ENCODE results near the gene SCNN1G.
"Not testable (repeated sequence)": the region's sequence is repeated elsewhere in the genome, so short reads cannot be mapped to it uniquely, and the experiment has no call there.

The SCNN1G gene, protein sequence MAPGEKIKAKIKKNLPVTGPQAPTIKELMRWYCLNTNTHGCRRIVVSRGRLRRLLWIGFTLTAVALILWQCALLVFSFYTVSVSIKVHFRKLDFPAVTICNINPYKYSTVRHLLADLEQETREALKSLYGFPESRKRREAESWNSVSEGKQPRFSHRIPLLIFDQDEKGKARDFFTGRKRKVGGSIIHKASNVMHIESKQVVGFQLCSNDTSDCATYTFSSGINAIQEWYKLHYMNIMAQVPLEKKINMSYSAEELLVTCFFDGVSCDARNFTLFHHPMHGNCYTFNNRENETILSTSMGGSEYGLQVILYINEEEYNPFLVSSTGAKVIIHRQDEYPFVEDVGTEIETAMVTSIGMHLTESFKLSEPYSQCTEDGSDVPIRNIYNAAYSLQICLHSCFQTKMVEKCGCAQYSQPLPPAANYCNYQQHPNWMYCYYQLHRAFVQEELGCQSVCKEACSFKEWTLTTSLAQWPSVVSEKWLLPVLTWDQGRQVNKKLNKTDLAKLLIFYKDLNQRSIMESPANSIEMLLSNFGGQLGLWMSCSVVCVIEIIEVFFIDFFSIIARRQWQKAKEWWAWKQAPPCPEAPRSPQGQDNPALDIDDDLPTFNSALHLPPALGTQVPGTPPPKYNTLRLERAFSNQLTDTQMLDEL

DNA sequence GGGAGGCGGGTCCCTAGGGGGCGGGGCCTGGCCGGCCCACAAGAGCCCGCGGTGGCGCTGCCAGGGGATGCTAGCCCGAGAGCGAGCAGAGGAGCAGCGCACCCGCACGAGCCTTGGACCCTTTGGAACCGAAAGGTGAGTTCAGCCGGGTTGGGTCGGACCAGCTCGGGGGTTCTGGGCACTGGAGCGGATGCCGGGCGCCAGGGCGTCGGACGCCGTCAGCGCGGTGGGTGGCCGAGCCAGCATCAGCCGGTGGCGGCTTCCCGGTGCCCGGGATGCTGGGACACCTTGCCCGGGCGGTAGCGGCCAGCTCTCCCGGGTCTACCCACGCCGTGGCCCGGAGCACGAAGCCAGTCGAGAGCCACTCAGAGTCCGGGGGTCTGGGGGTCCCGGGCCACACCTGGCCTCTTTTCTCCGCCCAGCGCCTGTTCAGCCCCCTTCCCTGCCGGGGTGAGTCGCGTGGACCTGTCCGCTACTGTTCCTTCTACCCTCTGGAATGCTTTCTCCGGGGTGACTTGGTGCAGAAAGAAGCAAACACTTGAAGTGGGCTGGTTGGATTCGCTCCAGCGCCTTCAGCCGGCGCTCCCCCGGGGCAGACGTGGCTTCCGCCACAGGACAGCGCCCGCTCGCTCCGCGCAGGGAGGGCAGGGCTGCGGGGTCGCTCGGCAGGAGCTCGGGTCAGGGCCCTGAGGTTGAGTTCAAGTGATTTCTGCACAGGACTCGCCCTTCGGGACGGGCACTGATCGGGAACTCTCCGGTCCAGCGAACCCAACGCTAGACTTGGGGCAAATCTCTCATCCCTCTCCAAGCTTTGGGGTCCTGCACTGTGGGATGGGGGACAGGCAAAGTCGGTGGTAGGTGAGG is at the start of gene SCNN1G:
SCNN1G (plus strand) TSS at position 67 of the 864 bp plus-strand sequence. CDS start 3,527 bp downstream, outside the sequence.
- DNase-seq (ENCODE audit: low read depth, low spot score) = no peak

DNA sequence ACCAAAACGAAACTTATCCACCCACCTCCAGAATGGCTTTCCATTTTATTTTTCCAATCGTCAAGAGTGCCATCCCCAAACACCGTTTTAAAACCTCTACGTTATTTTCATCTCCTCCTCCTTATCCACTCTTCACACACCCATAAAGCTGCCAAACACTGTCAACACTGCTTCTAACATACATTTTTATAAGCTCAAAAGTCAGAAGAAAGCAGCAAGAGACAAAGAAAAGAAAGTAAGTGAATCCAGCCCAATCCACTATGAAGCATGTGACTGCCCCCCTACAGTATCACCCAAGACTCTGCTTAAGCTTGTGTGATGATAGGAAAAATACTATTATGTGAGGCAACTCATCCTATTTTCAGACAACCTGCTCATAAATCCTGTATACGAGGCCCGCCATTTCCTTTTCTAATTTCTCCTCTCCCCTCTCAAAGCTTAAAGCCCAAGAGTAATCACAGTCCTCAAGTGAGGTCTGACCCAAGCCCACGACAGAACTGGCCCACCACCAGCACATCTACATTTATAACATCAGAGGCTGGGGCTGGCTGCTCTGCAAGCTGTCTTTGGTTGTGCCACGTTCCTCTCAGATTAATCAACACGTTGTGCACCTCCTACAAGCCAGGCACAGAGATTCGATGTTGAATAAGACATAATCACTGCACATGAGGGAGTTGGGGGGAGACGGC is 49.6 kb upstream of the SCNN1G start:
- no peak for DNase-seq (ENCODE audit: low read depth, low spot score)

DNA sequence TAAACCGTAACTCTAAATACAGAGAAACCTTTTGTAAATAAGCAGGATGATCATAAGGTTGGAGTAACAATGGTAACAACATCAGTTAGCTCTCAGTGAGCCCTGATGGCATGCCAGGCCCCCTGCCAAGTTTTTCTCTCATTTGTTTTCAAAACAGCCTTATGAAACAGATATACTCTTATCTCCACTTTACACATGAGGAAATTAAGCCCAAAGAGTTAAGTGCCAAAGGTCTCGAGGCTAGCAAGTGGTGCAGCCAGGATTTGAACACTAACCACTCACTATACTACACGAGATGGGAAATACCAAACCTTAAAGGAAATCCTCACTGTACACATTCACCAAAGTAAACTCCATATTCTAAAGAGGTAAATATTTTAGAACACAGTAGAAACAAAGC is 48.3 kb upstream of the SCNN1G start:
- DNase-seq (ENCODE audit: low read depth, low spot score) = no peak

DNA sequence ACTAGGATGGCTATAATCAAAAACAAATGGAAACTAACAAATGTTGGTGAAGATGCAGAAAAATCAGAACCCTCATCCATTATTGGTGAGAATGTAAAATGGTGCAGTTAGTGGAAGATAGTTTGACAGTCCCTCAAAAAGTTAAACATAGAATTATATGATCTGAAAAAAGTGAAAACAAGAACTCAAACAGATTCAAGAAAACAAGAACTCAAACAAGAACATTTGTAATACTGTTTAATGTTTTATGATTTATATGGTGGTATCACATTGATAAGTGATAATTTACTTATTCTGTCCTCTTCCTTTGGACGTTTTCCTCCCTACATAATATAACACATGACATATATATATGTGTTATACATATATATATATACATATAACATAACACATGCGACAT is 45.3 kb upstream of the SCNN1G start:
- DNase-seq (ENCODE audit: low read depth, low spot score) = no peak

DNA sequence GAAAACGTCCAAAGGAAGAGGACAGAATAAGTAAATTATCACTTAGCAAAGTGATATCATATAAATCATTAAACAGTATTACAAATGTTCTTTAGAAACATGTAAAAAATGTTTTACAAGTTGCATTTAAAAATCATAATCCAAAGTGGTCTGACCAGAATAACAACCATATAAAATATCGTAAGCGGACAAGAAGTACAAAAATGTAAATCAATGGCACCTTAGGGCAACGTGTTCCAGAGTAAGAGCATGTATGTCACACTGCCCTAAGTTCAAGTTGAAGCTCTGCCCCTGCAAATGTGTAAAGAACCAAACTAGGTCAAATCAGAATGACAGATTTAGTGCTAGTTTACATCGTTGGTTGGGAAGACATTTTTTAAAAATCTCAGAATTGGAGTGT is 44.7 kb upstream of the SCNN1G start:
- no peak for DNase-seq (ENCODE audit: low read depth, low spot score)

DNA sequence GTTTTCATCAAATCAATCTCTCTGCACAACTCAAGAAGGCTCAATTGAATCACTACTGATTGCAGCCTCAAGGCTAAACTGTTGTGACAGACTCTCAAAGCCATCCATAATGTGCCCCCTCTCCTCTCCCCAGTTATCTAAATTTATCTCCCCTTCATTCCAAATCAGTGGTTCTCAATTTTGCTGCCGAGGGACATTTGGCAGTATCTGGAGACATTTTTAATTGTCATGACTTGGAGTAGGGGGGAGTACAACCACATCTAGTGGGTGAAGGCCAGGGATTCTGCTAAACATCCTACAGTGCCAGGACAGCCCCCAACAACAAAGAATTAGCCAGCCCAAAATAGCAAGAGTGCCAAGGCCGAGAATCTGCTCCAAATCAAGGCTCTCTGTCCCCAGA is 42.4 kb upstream of the SCNN1G start:
- DNase-seq (ENCODE audit: low read depth, low spot score) = no peak

DNA sequence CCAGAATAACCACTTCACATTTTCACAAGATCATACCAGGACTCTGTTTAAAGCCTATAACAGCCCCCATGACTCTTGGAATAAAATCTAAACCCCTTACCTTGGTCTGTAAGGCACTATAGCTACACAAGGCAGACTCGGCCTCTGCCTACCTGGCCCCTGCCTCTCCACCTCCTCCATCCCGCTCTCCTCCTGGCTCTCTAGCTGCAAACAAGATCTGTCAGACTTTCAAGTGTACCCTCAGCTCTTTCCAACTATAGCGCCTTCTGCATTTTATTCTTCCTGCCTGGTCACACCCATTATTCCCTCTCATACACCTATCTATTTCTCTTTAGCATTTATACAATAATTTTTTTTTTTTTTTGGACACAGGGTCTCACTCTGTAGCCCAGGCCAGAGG is 41.5 kb upstream of the SCNN1G start:
- no peak for DNase-seq (ENCODE audit: low read depth, low spot score)

DNA sequence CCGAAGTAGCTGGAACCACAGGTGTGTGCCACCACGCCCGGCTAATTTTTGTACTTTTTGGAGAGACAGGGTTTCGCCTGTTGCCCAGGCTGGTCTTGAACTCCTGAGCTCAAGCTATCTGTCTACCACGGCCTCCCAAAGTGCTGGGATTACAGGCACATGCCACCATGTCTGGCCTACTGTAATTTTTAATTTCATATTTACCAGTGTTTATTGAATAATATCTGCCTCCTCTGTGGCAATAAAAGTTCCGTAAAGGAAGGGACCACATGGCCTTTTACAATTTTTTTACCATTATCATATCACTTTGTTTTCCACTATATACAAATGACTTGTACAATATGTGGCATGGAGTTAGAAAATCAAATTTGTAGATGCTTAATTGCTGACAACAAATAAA is 41.0 kb upstream of the SCNN1G start:
- no peak for DNase-seq (ENCODE audit: low read depth, low spot score)

DNA sequence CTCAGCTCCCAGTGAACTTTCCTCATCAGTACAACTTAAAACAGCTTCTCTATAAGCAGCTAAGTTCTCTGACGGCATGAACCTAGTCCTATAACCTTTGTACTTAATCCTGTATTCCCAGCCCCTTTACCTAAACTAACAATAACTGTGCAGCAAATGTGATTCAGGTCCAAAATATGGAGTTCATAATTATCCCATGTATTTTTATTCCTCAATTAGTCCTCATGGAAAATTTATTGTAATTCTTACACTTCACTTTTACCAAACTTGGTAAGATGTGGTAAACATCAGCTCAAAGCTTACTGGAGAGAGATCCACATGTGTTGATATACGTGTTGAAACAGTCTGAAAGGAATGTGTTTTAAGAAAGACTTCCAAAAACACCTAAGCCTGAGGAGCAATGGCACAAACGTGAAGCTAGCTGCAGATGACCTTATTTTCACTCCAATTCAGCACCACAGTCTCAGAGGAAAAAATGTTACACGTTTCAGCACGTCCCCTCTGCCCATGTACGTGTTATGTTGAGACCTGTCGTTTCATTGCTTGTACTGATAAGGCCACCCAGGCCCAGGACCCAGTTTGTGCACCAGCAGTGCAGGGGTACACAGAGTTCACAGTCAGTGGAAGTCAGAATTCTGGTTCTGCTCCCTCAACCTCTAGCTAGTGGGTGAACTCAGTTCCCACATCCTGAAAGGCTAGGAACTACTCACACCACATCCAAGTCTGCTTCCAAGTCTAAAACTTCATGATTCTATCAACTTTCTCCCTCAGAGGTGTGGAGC is 40.4 kb upstream of the SCNN1G start:
- no peak for DNase-seq (ENCODE audit: low read depth, low spot score)

DNA sequence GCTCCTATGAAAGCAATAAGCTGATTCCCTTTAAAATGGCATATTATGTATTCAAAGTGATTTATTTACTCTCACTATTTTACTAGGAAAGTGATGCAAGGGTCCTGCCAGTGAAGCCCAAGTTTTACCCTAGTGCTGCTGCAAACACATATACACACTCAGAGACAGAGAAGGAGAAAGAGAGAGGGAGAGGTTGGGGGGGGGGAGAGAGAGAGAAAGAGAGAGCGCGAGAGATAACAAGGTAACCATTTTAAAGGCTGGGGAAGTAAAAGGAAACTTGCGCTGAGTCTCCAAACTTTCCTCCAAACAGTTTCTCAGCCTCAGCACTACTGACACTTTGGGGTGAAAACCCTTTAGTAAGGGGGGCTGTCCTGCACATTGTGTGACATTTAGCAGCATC is 39.2 kb upstream of the SCNN1G start:
- no peak for DNase-seq (ENCODE audit: low read depth, low spot score)

DNA sequence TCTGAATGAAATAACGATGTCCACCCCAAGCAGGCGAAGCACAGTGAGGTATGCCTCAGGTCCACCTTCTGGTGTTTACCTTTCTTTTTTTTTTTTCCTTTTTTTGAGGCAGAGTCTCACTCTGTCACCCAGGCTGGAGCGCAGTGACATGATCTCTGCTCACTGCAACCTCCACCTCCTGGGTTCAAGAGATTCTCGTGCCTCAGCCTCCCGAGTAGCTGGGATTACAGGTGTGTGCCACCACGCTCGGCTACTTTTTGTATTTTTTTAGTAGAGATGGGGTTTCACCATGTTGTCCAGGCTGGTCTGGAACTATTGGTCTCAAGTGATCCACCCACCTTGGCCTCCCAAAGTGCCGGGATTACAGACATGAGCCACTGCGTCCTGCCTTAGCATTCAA is 38.2 kb upstream of the SCNN1G start:
- not testable (repeated sequence) for DNase-seq (ENCODE audit: low read depth, low spot score)

DNA sequence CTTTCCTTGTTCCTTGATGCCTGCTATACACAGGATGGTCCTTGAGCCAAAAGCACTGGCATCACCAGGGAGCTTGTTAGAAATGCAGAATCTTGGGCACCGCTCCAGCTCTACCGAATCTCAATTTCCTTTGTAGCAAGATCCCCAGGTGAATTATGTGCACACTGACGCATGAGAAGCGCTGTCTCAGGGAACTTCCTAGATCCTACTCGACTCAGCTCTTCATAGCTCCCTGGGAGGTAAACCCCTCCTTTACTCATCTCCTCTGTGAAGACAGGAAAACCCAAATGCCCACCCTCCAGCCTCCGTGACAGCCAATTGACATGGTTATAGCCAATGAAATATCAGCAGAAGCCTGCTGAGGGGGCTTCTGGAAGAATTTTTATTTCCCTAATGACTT is 37.4 kb upstream of the SCNN1G start:
- no peak for DNase-seq (ENCODE audit: low read depth, low spot score)

DNA sequence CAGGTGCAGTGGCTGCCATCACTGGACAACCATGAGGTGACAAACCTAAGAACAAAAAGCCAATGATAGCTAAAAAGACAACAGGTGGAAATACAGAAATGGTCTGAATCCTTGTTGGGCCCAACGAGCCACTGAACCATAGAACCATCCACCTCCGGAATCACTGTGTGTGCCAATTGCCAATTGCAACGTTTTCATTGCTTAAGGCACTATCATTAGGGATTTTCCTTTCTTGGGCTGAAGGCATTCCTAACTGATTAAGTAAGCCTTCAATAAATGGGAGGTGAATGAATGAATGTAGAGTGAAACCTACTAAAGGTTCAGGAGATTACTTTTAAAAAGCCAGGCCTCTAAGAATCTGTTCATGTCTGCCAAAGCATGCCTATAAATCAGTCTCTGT is 36.9 kb upstream of the SCNN1G start:
- no peak for DNase-seq (ENCODE audit: low read depth, low spot score)

DNA sequence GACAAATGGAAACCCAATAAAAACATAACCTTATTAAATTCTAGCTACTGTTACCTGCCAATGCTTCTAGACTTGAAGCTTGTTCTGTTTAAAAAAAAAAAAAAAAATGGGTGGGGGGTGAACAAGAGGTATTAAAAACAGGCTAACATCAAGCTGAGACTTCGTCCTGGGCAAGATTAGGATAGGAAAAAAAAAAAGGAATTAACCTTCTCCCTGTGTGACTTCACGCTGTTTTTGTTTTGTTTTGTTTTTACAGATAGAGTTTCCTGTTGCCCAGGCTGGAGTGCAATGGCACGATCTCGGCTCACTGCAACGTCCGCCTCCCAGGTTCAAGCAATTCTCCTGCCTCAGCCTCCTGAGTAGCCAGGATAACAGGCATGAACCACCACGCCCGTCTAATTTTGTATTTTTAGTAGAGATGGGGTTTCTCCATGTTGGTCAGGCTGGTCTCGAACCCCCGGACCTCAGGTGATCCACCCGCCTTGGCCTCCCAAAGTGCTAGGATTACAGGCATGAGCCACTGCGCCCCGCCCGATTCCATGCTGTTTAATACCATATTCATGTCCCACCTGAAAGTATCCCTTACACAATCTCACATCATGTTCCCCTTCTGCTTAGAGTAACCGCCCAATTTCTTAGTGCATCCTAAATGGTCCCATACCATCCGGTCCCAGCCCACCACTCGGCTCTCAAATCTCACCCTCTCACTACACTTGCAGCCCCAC is 35.5 kb upstream of the SCNN1G start:
- DNase-seq (ENCODE audit: low read depth, low spot score) = no peak

DNA sequence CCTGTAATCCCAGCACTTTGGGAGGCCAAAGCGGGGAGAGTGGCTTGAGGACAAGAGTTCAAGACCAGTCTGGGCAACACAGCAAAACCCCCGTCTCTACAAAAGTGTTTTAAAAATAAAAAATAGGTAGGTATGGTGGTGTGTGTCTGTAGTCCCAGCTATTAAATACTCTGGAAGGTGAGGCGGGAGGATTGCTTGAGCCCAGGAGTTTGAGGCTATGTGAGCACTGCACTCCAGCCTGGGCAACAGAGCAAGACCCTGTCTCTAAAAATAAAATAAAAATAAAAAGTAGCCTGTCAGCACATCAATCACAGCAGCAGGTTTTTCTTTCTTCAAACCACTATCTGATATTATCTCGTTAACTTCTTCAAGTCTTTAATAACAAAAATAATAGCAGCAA is 34.9 kb upstream of the SCNN1G start:
- no peak for DNase-seq (ENCODE audit: low read depth, low spot score)

DNA sequence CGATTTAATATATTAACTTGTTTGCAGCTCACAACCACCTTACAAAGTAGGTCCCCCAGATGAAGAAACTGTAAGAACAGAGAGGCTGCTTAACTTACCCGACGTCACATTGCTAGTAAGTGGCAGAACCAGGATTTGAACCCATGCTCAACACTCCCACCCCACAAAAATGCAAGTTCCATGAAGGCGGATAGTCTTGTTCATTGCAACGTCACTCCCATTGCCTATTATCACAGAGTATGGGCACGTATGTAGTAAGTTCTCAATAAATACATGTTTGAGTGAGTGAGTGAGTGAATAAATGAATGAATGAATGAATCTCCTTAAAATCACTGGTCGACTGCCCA is 34.4 kb upstream of the SCNN1G start:
- DNase-seq (ENCODE audit: low read depth, low spot score) = no peak

DNA sequence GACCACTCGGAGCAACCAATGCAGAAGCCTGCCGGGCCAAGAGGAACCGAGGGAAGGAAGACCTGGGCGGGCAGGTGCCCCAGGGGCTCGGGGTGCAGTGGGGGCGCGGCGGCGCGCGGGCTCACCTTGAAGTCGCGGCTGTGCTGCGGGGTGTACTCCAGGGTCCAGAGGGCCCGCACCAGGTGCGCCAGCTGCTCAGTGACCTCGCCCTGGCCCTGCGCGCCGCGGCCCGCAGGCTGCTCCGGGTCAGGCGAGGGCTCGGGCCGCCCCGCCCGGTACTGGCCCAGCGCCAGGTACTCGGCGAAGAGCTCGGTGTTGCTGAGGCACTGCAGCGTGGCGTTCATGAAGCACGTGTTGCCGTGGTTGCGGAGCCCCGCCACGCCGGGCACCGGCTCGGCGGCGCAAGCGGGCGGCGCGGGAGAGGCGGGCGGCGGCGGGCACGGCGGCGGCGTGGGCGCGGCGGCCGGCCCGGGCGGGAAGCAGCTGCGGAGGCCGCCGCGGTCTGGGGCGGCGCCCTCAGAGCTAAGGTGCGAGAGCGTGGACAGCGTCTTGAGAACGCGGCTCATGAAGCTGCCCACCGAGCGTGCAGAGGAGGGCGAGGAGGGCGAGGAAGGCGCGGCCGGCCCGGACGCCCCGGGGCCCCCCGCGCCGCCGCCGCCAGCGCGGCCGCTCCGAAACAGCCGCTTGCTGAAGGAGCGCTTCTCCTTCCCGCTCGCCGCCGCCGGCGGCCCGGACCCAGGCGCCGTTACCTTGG is 33.9 kb upstream of the SCNN1G start:
- DNase-seq (ENCODE audit: low read depth, low spot score) = no peak

DNA sequence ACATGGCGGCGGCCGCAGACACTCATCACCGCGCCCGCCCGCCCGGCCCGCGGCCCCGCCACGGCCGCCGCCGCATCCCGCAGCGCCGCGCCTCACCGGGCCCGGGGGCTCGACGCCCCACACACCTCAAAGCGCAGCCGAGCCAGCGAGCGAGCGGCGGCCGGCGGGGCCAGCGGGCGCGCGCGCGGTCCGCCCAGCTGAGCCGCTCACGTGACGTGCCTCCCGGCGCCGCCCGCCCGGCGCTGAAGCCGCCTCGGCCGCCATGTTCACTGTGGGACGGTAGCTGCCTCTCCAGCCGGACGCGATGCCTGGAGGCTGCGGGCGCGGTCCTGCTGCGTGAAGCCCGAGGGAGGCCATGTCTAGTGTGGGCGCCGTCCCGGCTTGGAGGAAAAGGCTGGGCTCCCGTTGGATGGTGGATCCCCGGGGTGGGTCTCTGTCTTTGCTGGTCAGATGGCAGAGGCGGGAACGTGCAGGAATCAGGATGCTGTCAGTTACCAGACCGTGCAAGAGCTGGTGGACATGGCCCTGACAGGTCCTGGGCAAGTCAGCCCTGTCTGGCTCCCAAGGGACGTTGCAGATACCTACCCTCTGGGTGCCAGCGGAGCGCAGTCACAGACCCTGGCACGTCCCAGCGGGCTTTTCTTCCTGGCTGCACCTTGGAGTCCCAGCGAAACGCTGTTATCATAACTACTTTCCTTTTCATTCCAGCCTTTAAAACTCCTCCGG is 33.1 kb upstream of the SCNN1G start, which contains the start of gene USP31:
USP31 (minus strand) TSS at position 186 of the 726 bp plus-strand sequence; CDS start at position 4, 182 bp downstream.
- DNase-seq (ENCODE audit: low read depth, low spot score) = peak; percentile 88

DNA sequence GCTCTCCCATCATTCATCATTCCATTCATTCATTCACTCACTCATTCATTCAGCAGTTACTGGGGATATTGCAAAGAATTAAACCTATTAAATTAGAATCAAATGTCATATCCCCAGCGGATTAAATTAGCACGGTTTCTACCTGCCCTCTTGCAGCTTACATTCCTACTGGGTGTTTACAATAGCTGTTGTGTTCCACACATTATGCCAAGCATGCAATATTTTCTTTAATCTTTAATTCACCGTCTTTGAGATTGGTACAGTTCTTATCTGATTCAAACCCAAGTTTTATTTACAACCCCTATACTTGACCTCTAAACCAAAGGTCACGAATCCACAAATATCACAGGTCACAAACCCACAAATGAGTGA is 32.6 kb upstream of the SCNN1G start:
- no peak for DNase-seq (ENCODE audit: low read depth, low spot score)
